ENCODE data around the gene ALDH8A1. TPM values are rescaled to one million over a fixed set of nuclear protein-coding genes. Genes with fewer than 3 reads are reported as not detected.

The ALDH8A1 gene
- total and polyA plus RNA-seq, 7 donors = 0.13 to 0.97 (median 0.47) TPM; not detected in 1

GRCh38 chr6:134878136-134878535 is 71.8 kb downstream of the ALDH8A1 start:
- intact Hi-C loops (cut with DNase I) = no loop called here
- Histone ChIP-seq H3K27ac (no peak overlapping the region), H3K9me3 (no peaks in the 10 kb centered on the region), H3K4me3 (no peak overlapping the region), H3K36me3 (ENCODE audit: insufficient read depth in 1 of 2, low read depth in 1 of 2) (no peaks in the 10 kb centered on the region), H3K4me1 (peaks cover 4% of the 10 kb centered on the region), H3K27me3 (ENCODE audit: insufficient read depth in 3 of 3, low read length in 2 of 3) (no peaks in the 10 kb centered on the region)
- no peak for TF ChIP-seq CTCF (IDR thresholded peaks at IDR 0.05)
- 56 to 70% (median 68%) methylated on average over 3 of the region's 3 CpGs for WGBS, 3 donors
- ATAC-seq = no peak
- DNase-seq = no peak

- Histone ChIP-seq H3K4me3 (no peak overlapping the region), H3K9me3 (no peaks in the 10 kb centered on the region), H3K36me3 (ENCODE audit: insufficient read depth in 1 of 2, low read depth in 1 of 2) (no peaks in the 10 kb centered on the region), H3K27ac (no peak overlapping the region), H3K27me3 (ENCODE audit: insufficient read depth in 3 of 3, low read length in 2 of 3) (no peaks in the 10 kb centered on the region), H3K4me1 (no peaks in the 10 kb centered on the region)
- DNase-seq = no peak
- 84 to 88% (median 87%) methylated on average over 4 of the region's 4 CpGs for WGBS, 3 donors
- TF ChIP-seq CTCF (IDR thresholded peaks at IDR 0.05) = no peak
- no peak for ATAC-seq
- intact Hi-C loops (cut with DNase I) = no loop called here
These were observed 74.5 kb downstream of the ALDH8A1 start for GRCh38 chr6:134875367-134875766.

- ATAC-seq = no peak
- Histone ChIP-seq H3K9me3 (no peaks in the 10 kb centered on the region), H3K27ac (no peak overlapping the region), H3K4me1 (no peaks in the 10 kb centered on the region), H3K36me3 (ENCODE audit: insufficient read depth in 1 of 2, low read depth in 1 of 2) (no peaks in the 10 kb centered on the region), H3K4me3 (no peak overlapping the region), H3K27me3 (ENCODE audit: insufficient read depth in 3 of 3, low read length in 2 of 3) (no peaks in the 10 kb centered on the region)
- no peak for TF ChIP-seq CTCF (IDR thresholded peaks at IDR 0.05)
- WGBS, 3 donors = 71 to 85% (median 72%) methylated on average over 7 of the region's 7 CpGs
- no peak for DNase-seq
- intact Hi-C loops (cut with DNase I) = no loop called here
These were observed 76.2 kb downstream of the ALDH8A1 start for GRCh38 chr6:134873500-134874388.

GRCh38 chr6:134870677-134871498 is 79.0 kb downstream of the ALDH8A1 start:
- Histone ChIP-seq H3K27me3 (ENCODE audit: insufficient read depth in 3 of 3, low read length in 2 of 3) (no peaks in the 10 kb centered on the region), H3K9me3 (no peaks in the 10 kb centered on the region), H3K36me3 (ENCODE audit: insufficient read depth in 1 of 2, low read depth in 1 of 2) (no peaks in the 10 kb centered on the region), H3K27ac (no peak overlapping the region), H3K4me1 (no peaks in the 10 kb centered on the region), H3K4me3 (no peak overlapping the region)
- DNase-seq (no peak), ATAC-seq (peak in 1 of 4 donors; percentile 49)
- intact Hi-C loops (cut with DNase I) = no loop called here
- WGBS, 3 donors = 60 to 68% (median 61%) methylated on average over 9 of the region's 9 CpGs
- TF ChIP-seq CTCF (IDR thresholded peaks at IDR 0.05) = no peak

Measured in psoas muscle (tissue), 8 donors.